AG09309 (cell line): ENCODE measurements around the gene PACS2.

ENCODE experiments used
- DNase-seq: peaks from one replicate; pipeline ENCODE4 v3.0.0-alpha.2; 2010; ENCODE audit warnings: low read depth
- H3K4me3 ChIP-seq: 2 replicates; pipeline ENCODE4 v1.5.1; 2011; ENCODE audit warnings: mild to moderate bottlenecking, low read depth, low read length, moderate library complexity; ENCODE audit not compliant: control insufficient read depth
- CTCF ChIP-seq: IDR thresholded peaks from 2 replicates; pipeline ENCODE4 v1.5.1; 2011; ENCODE audit warnings: mild to moderate bottlenecking, low read depth, low read length, inconsistent platforms; ENCODE audit not compliant: insufficient read depth, control insufficient read depth; ENCODE audit errors: missing control alignments

PACS2 gene

GRCh38 chr14:105347587-105347968 lies 33.0 kb downstream of the PACS2 start:
- H3K4me3 ChIP-seq: no peak overlapping the region
- no peak for DNase-seq
- no peak for TF ChIP-seq CTCF

- no peak overlapping the region for H3K4me3 ChIP-seq
- no peak for TF ChIP-seq CTCF
- no peak for DNase-seq
Measured at GRCh38 chr14:105348169-105348944, 33.8 kb downstream of the PACS2 start.

- no peak for DNase-seq
- TF ChIP-seq CTCF: no peak
Measured at GRCh38 chr14:105348945-105349699, 34.6 kb downstream of the PACS2 start.

GRCh38 chr14:105349992-105350391 lies 35.4 kb downstream of the PACS2 start:
- TF ChIP-seq CTCF: no peak
- no peak for DNase-seq

More at GRCh38 chr14:105348945-105349699, 34.6 kb downstream of the PACS2 start:
- no peak overlapping the region for H3K4me3 ChIP-seq

GRCh38 chr14:105350450-105351244 lies 36.1 kb downstream of the PACS2 start:
- no peak for DNase-seq
- TF ChIP-seq CTCF: no peak
- no peak overlapping the region for H3K4me3 ChIP-seq

More at GRCh38 chr14:105349992-105350391, 35.4 kb downstream of the PACS2 start:
- no peak overlapping the region for H3K4me3 ChIP-seq

GRCh38 chr14:105351410-105351809 lies 36.9 kb downstream of the PACS2 start:
- DNase-seq: no peak
- no peak overlapping the region for H3K4me3 ChIP-seq
- TF ChIP-seq CTCF: no peak
